ENCODE measurements around the gene FADS3. TPM values are rescaled to one million over a fixed set of nuclear protein-coding genes. Genes with fewer than 3 reads are reported as not detected.

FADS3 gene
- total RNA-seq, 1 donor from 2014 or later: 126 TPM

DNA sequence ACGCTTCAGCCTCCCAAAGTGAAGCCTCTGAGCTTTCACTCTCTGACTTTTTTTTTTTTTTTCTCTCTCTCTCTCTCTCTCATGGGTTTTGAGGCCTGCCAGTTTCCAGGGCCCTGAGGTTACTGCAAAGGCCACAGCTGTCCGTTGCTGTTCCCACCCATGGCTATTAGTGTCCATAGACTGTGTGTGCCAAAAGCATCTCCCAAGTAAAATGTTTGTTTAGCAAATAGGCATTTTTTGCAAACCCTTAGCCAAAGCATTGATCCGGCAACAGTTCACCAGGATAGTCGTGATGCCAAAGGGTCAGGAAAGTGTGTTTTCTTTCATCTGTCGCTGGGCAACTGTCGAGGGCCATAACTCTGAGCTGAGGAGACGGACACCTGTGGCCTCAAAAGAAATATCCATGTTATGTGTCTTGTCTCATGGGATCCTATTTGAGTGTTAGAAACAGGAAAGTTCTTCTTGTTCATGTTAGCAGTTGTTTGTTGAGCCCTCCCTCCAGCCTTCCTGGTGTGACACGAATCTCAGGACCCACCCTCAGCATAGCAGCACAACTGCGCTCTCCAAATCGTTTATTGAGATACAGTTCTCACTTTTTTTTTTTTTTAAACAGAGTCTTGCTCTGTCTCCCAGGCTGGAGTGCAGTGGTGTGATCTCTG, 44.9 kb downstream of the FADS3 start:
- DNase-seq (ENCODE audit: low spot score): no peak
- intact Hi-C loops (cut with DNase I): no loop called here

DNA sequence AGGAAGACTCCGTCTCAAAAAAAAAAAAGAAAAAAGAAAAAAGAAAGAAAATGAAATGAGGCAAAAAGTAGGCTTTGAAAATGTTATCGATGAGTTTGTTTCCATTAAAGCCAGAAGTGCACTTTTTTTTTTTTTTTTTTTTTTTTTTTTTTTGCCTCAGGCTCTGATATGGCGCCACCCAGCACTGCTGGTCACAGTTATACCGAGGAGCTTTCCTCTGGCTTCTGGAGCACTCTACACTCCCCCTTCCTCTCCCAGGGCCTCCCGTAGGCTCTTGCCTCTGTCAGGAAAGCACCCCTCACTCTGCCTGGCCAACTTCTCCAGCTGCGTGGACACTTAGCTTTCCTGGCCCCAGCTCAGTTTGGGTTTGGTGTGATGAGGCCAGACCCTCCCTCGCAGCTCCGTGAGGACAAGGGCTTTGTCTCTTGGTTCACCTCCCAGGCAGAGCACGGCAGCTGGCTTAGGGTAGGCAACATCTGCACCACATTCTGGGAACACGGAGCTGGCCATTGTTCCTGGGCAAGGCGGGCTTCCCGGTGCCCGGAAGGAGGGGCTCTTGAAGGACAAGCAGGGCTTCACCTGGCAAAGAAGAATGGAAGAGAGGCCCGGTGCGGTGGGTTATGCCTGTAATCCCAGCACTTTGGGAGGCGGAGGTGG, 46.3 kb downstream of the FADS3 start:
- no peak for DNase-seq (ENCODE audit: low spot score)
- intact Hi-C loops (cut with DNase I): no loop called here

DNA sequence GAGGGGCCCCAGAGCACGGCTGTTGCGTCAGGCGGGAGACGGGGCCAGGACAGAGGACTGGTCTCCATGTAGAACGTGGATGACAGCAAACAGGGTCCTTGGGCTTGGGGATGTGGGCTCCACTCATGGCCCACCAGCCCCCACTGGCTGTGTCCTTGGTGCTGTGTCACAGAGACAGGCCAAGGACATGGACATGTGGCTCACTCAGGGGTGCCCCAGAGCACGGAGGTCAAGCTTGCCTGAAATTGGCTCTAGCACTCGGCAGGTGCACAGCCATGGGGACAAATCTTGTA, 48.9 kb downstream of the FADS3 start:
- no peak for DNase-seq (ENCODE audit: low spot score)
- intact Hi-C loops (cut with DNase I): no loop called here

DNA sequence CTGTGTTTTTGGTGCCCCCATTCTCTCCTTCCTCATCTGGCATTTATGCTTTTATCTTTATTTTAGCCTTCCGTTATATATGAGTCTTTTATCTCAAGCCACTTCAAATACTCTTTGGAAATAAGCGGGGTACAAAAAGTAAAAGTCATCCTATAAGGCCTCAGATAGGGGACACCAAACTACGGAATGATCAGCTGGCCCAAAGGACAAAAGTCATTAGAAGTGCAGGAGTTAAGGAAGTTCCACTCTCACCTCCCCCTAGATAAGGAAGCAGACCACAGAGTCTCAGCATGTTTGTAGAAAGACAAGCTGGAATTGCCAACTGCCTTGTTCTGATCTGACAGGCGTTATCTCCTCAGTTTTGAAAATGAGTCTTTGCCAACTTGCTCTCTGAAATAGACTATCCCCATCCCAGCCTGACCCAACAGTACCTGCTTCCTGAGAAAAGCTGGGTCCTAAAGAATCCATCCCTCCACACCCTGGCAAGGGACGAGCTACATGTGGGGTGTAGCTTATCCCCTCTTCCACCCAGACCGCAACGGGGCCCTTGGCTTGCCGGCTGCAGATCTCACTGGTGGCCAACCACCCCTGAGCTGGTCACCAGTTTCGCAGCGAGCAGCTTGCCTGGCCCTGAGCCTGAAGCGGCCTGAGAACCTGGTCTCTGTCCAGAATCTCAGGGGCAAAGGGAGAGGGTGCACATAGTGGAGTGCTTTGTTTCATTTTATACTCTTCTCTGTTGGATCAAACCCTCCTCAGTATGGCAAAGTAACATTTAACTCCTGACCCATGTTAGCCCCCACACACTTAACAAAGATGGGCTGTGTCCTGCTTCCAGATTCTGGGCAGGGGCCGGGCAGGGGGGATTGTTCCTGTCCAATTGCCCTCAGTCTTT, 49.5 kb downstream of the FADS3 start:
- DNase-seq (ENCODE audit: low spot score): no peak
- intact Hi-C loops (cut with DNase I): no loop called here

DNA sequence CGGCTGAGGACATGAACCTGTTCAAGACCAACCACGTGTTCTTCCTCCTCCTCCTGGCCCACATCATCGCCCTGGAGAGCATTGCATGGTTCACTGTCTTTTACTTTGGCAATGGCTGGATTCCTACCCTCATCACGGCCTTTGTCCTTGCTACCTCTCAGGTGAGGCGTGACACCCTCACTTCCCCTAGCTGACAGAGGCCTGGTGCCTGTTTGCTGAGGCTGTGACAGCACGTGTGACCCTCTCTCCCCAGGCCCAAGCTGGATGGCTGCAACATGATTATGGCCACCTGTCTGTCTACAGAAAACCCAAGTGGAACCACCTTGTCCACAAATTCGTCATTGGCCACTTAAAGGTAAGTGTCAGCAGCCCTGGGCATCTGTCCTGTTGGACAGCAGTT, 51.0 kb downstream of the FADS3 start:
- DNase-seq (ENCODE audit: low spot score): no peak
- intact Hi-C loops (cut with DNase I): no loop called here

DNA sequence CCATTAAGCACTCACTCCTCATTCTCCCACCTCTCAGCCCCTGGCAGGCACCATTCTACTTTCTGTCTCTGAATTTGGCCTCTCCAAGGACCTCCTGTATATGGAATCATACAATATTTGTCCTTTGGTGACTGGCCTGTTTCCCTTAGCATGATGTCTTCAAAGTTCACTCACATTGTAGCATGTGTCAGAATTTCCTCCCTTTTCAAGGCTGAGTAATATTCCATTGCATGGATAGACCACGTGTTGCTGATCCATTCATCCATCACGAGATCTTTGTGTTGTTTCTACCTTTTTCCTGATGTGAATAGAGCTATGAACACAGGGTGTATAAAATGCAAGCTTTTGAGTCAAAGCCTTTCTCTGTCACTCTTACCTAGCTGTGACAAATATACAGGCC, 51.6 kb downstream of the FADS3 start:
- intact Hi-C loops (cut with DNase I): no loop called here
- no peak for DNase-seq (ENCODE audit: low spot score)

DNA sequence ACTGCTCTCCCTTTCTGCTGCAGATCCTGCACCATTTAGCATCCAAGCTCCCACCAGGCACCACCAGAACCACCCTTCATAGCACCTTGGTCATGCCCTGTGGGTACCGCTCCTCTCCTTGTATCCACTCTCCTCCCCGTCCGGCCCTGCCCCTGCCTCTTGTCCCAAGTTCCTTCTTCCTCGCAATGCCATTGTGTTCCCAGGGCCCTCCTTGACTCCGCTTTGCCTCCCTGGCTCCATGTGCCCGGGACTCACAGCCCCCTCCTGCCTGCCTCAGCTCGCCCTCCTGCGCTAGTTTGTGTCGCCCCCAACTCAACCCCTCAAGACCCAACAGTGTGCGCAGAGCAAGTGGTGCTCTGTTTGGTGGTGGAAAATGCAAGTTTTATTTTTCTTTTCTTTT, 52.4 kb downstream of the FADS3 start:
- no peak for DNase-seq (ENCODE audit: low spot score)
- intact Hi-C loops (cut with DNase I): no loop called here

DNA sequence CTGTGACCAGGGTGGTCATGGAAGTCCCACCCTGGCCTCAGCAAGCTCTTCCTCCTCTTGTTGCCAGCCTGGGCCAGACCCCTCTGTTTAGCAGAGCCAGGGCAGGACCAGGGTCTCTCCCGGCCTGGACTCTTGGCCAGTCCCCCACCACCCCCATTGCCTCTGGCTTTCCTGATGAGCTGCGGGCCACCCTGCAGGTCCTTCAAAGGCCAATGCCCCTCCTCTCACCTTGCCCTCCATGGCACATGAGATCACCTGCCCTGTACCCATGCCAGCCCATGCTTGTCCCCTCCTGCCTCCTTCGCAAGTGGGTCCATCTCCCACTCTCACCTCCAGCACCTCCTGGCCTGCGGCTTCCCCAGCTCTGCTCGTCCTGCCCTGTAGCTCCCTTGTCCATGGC, 52.8 kb downstream of the FADS3 start:
- intact Hi-C loops (cut with DNase I): no loop called here
- no peak for DNase-seq (ENCODE audit: low spot score)

DNA sequence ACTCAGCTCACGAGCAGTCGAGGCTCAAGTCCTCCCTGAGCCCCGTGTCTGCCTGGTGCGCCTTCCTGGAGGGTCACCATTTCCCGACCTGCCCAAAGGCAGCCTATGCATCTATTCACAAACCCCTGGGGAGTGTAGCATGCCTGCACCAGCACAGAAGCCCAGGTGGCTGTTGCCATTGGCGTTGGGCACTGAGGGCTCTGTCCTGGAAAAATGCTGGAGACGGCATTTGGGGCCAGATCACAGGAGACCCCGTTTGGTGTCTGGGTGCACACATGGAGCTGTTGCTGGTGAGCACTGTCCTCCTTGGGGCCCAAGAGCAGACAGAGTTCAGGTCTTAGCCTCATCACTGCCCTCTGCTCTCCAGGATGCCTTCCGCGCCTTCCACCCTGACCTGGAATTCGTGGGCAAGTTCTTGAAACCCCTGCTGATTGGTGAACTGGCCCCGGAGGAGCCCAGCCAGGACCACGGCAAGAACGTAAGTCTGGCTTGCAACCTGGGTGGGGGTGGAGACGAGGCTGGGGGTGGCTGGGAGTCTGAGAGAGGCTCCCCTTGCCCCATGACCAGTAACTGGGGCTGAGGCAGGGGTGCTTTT, 53.8 kb downstream of the FADS3 start:
- DNase-seq (ENCODE audit: low spot score): no peak
- intact Hi-C loops (cut with DNase I): no loop called here

DNA sequence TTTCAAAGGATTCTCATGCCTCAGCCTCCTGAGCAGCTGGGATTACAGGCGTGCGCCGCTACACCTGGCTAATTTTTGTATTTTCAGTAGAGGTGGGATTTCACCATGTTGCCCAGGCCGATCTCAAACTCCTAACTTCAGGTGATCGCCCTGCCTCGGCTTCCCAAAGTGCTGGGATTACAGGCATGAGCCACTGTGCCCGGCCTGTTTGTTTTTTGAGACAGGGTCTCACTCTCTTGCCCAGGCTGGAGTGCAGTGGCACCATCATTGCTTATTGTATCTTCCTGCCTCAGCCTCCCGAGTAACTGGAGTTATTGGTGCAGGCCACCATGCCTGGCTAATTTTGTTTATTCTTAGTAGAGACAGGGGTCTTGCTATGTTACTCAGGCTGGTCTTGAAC, 55.2 kb downstream of the FADS3 start:
- intact Hi-C loops (cut with DNase I): no loop called here
- no peak for DNase-seq (ENCODE audit: low spot score)

DNA sequence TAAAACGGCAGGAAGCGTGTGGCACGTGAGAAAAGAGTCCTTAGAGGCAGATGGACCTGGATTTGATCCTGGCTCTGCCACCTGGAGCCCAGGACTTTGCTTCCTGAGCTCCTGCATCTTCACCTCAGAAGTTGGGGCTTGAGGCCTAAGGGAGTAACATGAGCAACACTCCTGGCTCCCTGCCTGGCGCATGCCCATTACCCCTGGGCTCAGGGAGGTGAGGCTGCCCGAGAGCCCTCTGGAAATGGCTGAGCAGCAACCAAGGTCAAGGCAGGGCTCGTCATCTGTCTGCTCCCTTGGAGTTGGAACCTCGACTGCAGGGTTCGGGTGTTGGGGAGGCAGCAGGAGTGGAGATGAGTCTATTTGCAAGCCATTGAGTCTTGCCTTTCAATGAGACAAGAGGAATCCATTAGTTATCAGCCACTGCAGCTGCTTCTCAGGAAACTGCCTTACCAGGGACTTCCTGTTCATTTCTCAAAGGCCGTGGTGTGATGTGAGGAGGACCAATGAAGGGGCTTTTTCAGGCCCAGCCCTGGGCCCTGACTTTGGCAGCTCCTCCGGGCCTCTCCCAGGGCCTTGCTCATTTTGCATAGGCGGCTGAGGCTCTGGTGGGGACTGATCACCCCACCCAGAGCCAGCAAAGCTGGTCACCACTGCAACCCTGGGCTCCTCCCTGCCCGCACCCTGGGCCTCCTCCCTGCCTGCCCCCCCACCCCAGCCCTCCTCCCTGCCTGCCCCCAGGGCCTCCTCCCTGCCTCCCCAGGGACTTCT, 56.9 kb downstream of the FADS3 start:
- intact Hi-C loops (cut with DNase I): no loop called here
- DNase-seq (ENCODE audit: low spot score): no peak

DNA sequence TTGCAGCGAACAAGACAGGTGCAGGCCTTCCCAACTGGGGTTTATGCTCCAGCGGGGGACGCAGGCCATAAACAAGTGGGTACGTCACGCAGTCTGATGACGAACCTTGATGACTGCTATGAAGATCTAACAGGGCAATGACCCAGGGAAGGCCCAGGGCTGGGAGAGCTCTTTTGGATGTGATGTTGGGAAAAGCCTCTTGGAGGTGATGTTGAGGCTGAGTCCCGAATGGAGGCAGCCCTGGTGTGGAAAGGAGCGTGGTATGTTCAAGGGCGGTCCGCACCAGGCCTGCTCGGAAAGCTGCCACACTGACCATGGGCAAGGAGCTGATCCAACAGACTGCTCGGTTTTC, 57.4 kb downstream of the FADS3 start:
- intact Hi-C loops (cut with DNase I): no loop called here
- DNase-seq (ENCODE audit: low spot score): no peak

DNA sequence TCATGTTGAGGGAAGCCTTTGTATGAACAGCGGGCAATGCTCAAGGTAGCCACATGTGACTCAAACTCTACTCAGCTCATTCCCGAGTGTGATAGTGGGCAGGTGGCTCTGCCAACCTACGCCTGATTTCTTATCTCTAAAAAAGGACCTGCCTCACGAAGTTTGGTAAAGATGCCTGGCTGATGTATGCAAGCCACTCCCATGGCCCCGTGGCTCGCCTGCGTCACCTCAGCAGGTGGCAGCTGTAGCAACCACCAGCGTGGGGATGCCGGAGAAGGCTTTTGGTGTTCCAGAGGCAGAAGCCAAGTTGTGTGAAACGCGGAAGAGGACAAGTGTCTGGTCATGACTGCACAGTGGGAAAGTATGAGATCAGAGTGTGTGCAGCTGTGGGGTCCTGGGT, 57.9 kb downstream of the FADS3 start:
- DNase-seq (ENCODE audit: low spot score): no peak
- intact Hi-C loops (cut with DNase I): no loop called here

DNA sequence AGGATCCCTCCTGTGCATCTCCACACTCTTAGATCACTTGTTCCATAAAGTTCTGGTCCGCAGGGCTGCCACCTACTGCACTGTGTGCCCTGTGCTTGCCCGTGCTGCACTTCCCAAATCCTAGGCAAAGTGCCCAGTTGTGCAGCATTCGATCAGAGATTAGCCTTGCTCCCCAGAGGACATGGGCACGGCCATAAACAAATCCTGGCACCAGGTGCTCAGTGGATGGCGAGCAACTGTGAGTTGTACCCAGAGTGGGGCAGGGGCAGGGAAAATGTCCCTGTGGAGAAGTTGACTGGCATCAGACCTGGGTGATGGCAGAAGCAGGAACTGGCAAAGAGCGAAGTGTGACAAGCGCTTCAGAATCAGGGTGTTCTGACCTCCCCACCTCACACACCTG, 58.6 kb downstream of the FADS3 start:
- no peak for DNase-seq (ENCODE audit: low spot score)
- intact Hi-C loops (cut with DNase I): no loop called here

DNA sequence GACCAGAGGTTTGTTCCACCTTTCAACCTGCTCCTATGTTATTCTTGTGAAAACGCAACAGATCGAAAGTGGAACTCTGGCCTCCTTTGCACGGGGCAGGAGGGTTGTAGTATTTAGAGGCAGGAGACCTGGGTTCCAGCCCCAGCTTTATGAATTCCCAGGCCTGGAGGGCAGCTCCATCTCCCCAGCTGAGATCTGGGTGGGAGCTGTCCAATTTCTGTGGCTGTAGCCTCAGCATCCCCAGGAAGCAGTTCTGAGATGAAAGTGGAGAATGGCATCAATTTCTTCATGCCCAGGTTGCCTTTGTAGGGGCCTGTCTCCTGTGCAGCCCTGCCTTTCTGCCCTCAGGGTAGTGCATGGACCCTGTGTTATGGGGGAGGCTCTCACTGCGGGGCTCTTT, 59.1 kb downstream of the FADS3 start:
- intact Hi-C loops (cut with DNase I): no loop called here
- no peak for DNase-seq (ENCODE audit: low spot score)

DNA sequence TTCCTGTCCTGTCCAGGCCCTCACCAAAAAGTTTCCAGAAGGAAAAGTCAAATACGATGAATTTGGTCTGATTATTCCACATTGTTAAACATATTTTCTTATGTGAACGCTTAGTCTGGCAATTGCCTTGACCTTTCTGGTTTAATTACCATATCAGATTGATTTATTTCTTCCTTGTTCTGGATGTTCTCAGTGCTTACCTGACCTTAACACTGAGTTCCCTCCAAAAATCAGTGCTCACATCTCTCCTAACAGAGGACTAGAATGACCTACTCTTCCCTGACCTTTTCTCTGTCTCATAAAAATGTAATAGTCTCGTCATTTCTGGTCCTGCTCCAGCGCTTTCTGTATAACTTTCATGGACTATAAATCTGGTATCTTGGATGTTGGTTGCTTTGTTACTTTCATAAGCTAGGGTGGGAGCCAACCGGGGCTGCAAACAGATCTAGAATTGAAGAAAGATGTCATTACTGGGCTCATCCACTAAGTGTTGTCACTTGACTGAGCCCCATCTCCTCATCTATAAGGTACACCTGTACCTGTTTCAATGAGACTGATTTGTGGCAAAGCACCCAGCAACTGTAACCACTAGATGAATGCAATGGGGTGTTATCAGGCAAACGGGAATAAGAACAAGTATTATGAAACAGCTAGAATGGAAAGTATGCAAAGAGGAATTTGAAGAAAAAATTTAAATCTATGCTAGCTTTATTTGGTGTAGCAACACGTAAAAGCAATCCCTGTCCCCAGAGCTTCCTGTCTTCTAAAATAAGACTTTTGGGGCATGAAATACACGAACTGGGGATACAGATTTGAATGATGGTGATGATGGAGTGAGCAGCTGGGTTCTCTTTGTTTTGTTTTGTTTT, 60.9 kb downstream of the FADS3 start:
- DNase-seq (ENCODE audit: low spot score): no peak
- intact Hi-C loops (cut with DNase I): no loop called here

DNA sequence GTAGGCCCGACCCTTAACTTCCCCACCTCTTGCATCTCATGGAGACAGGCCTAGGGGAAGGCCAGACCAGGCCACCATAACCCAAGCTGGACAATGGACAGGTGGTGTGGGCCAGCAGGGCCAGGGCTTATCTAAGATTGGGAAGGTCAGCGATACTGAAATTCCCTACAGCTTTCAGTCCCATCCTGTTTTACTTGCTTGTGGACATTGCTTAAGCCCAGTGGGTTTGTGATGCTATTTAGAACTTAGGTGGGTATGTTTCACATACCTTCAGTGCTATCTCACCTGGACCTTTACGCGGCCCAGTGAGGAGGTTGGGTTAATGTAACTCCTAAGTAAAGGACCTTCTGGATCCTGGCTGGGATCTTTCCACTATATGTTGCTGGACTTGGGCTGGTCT, 61.5 kb downstream of the FADS3 start:
- intact Hi-C loops (cut with DNase I): no loop called here
- DNase-seq (ENCODE audit: low spot score): no peak

DNA sequence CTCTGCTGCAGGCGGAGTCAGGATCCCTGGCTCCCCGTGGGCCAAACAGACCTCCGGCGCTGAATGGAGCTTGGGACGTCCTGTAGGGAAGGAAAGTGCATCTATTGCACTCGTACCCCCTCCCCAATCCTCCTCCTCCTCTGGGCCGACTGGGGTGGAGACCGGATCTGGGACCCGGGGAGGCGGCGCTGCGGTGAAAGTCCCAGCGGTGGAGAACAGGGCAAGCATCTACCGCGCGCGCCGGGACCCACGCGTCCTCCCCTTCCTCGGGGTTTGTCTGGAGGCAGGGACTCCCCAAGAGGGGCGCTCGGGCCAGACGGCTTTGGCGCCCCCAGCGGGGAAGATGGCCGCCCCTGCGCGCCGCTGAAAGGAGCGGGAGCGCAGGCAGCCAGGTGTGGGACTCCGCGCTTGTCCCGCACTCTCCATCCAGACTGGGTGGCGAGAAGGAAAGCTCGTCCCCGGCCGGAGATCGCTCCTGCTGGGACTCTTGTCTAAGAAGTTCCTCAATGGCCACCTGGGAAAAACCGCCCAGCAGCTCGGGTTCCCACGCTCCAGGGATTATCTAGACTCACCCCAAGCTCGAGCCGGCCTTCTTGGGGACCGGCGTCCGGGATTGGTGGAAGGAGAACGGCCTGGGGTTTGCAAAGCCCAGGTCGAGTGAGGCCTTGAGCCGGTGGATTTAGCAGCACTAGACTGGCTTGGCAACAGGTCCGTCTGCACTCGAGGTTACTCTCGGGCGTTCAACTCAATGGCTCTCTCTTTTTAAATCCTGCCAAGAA, 62.5 kb downstream of the FADS3 start:
- intact Hi-C loops (cut with DNase I): no loop called here
- DNase-seq (ENCODE audit: low spot score): no peak

DNA sequence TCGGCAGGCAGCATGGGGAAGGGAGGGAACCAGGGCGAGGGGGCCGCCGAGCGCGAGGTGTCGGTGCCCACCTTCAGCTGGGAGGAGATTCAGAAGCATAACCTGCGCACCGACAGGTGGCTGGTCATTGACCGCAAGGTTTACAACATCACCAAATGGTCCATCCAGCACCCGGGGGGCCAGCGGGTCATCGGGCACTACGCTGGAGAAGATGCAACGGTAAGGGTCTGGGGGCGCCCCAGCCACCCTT, 63.0 kb downstream of the FADS3 start:
- DNase-seq (ENCODE audit: low spot score): no peak
- intact Hi-C loops (cut with DNase I): no loop called here
